ENCODE data around the gene TP53I13. TPM values are rescaled to one million over a fixed set of nuclear protein-coding genes. Genes with fewer than 3 reads are reported as not detected.
A peak's percentile ranks its signal among the peaks of the same experiment; 100 is the strongest.

Gene TP53I13
- total and polyA plus RNA-seq, 2 of the 13 experiments (the other 11 are each of a cell fraction or from before 2014, with no cell fraction given), result 16.9 to 25.7 TPM

- H3K4me1 ChIP-seq (ENCODE audit: insufficient read depth, low read length), result peaks cover 29% of the 10 kb centered on the region
- FAIRE-seq (no peak), DNase-seq (ENCODE audit: low spot score) (peak; percentile 47), ATAC-seq (peak; percentile 55)
- 0 out of 2 replicates have a peak, but pooled peaks cover 3% of the 10 kb centered on the region for H4K20me1 ChIP-seq (ENCODE audit: insufficient read depth, low read length)
- WGBS (ENCODE audit: low lambda C conversion rate), result 0% methylated on average over 21 of the region's 63 CpGs
- no peak overlapping the region for H2AFZ ChIP-seq (ENCODE audit: low read length)
- no peaks in the 10 kb centered on the region for H3K79me2 ChIP-seq (ENCODE audit: insufficient read depth, low read length)
- H3K4me2 ChIP-seq (ENCODE audit: low read depth, low read length), result peak overlapping the region; percentile 84
- peak overlapping the region; percentile 63 for H3K9ac ChIP-seq (ENCODE audit: insufficient read depth, low read depth, low read length)
- in situ Hi-C loops (cut with HindIII; ENCODE audit: extremely low pct_ligation_motif_present, low pct_unique_long_range_greater_than_20kb) (no loop called here), intact Hi-C loops (cut with micrococcal nuclease; ENCODE audit: unreplicated experiment) (loop anchor here (10.0 kb wide), 1 partner anchor 273 kb away; the partner anchor contains the start of gene NUFIP2)
- ChIA-PET CTCF (ENCODE audit: low intra/inter-chr PET ratio, low total read pairs) (interaction anchor here (1.3 kb wide), 1 partner anchor 13 kb away, joined by 3 read pairs; no protein-coding TSS in a partner anchor), POLR2A (interaction anchor here (0.8 to 3.1 kb wide), 8 partner anchors 10 to 274 kb away, joined by 3 to 24 read pairs (median 4); partner anchors contain the start of genes NUFIP2 and TAOK1)
- H3K27me3 ChIP-seq (ENCODE audit: control insufficient read depth in 1 of 2, insufficient read depth in 2 of 2, low read length in 2 of 2), result no peaks in the 10 kb centered on the region
- no peaks in the 10 kb centered on the region for H3K9me3 ChIP-seq (ENCODE audit: low read length)
- peak overlapping the region; percentile 86 for H3K27ac ChIP-seq (ENCODE audit: extremely low read length, insufficient read depth, low read length)
- H3K36me3 ChIP-seq (replicated peaks in 1 of 2; ENCODE audit: control insufficient read depth in 1 of 2, insufficient read depth in 2 of 2, low read length in 2 of 2), result no peaks in the 10 kb centered on the region
- H3K4me3 ChIP-seq (replicated peaks in 1 of 3; ENCODE audit: insufficient read depth in 1 of 3, low read depth in 2 of 3, low read length in 3 of 3), result peak overlapping the region; percentile 72 to 94 (median 84)
- BruUV-seq (replicated peaks), result TSS peak; percentile 65
- TF ChIP-seq ZSCAN21 (CRISPR knock-in tag; IDR thresholded peaks at IDR 0.05; ENCODE audit: borderline replicate concordance) (no peak), ZBTB39 (CRISPR knock-in tag; IDR thresholded peaks at IDR 0.05) (no peak), CENPX (CRISPR knock-in tag; IDR thresholded peaks at IDR 0.05) (no peak), RARG (CRISPR knock-in tag; IDR thresholded peaks at IDR 0.05; ENCODE audit: low read depth) (no peak), SRSF1 (optimal IDR thresholded peaks at IDR 0.05; ENCODE audit: low read depth, low read length) (peak; percentile 4), LCORL (IDR thresholded peaks at IDR 0.05) (no peak), LCORL (CRISPR knock-in tag; IDR thresholded peaks at IDR 0.05) (peak; percentile 28; the same call in 1 of the 2 replicates), SIX1 (CRISPR knock-in tag; IDR thresholded peaks at IDR 0.05; ENCODE audit: borderline replicate concordance) (no peak), ZC3H13 (CRISPR knock-in tag; IDR thresholded peaks at IDR 0.05) (peak; percentile 62; the same call in 1 of the 2 replicates), ZSCAN30 (CRISPR knock-in tag; IDR thresholded peaks at IDR 0.05) (no peak), CREBL2 (CRISPR knock-in tag; IDR thresholded peaks at IDR 0.05; ENCODE audit: borderline replicate concordance) (no peak), PRMT3 (CRISPR knock-in tag; IDR thresholded peaks at IDR 0.05; ENCODE audit: borderline replicate concordance, low read depth) (no peak), SOX5 (CRISPR knock-in tag; IDR thresholded peaks at IDR 0.05; ENCODE audit: borderline replicate concordance) (no peak), CTCF (CRISPR knock-in tag; IDR thresholded peaks at IDR 0.05) (peak; percentile 53), ZSCAN5A (CRISPR knock-in tag; IDR thresholded peaks at IDR 0.05; ENCODE audit: borderline replicate concordance) (no peak), GPBP1L1 (CRISPR knock-in tag; IDR thresholded peaks at IDR 0.05) (no peak), KDM6A (CRISPR knock-in tag; IDR thresholded peaks at IDR 0.05; ENCODE audit: low read depth) (no peak)
These were observed 759 bp upstream of the TP53I13 start for GRCh38 chr17:29567554-29568330.

Data from HepG2 (cell line).